Peyer's patch (tissue), 4 donors: ENCODE data around the gene CACNA2D1.

Experiments used
- POLR2A ChIP-seq, 2 donors: fragments of 450-650 bp; IDR thresholded peaks; one replicate each; pipeline ENCODE4 v1.5.1; 2017; ENCODE audit warnings: antibody characterized with exemption in 2 of 2, mild to moderate bottlenecking in 2 of 2, moderate library complexity in 2 of 2
- TF ChIP-seq, protein P1 (sequence below), 6 experiments: fragments of 450-650 bp in 4 of 6; fragments of 200-600 bp in 2 of 6; sonication (generic) in 1 of 6; IDR thresholded peaks; one replicate each; pipeline ENCODE4 v1.5.1; 2017 to 2019; ENCODE audit warnings: antibody characterized with exemption in 6 of 6, mild to moderate bottlenecking in 3 of 6, moderate library complexity in 1 of 6

DNA sequence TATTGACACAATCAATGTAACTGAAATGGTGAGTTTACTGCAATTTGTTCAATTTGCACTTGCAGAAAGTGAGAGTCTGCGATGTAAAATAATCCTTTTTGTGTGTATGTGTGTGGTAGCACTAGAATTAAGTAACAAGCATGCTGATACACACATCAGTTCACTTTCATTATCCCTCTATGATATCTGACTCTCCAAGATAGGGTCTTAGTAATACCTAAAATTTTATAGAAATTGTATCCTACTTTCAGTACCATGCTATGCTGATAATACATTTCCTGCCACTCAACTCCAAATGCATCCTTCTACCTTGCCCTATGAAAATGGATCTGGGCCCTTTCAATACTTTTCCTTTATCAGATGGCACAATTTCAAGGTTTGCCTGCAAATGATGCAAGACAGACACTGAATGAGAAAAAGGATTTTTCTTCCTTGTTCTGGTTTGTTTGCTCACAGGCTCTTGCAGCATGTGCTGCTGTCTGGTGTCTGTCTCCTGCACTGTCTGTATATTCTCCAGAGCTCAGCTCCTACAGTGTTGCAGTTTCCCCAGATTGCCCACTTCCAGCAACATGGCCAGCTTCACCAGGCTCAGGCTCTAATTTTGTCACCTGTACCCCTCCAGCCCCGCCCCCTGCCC is 375.8 kb downstream of the CACNA2D1 start:
- TF ChIP-seq, protein P1, sequence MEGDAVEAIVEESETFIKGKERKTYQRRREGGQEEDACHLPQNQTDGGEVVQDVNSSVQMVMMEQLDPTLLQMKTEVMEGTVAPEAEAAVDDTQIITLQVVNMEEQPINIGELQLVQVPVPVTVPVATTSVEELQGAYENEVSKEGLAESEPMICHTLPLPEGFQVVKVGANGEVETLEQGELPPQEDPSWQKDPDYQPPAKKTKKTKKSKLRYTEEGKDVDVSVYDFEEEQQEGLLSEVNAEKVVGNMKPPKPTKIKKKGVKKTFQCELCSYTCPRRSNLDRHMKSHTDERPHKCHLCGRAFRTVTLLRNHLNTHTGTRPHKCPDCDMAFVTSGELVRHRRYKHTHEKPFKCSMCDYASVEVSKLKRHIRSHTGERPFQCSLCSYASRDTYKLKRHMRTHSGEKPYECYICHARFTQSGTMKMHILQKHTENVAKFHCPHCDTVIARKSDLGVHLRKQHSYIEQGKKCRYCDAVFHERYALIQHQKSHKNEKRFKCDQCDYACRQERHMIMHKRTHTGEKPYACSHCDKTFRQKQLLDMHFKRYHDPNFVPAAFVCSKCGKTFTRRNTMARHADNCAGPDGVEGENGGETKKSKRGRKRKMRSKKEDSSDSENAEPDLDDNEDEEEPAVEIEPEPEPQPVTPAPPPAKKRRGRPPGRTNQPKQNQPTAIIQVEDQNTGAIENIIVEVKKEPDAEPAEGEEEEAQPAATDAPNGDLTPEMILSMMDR (IDR thresholded peaks at IDR 0.05): no peak
- TF ChIP-seq POLR2A (IDR thresholded peaks at IDR 0.05): no peak
